GM12875 (cell line): ENCODE measurements around the gene CDC42BPG.
"Not testable (repeated sequence)": the region's sequence is repeated elsewhere in the genome, so short reads cannot be mapped to it uniquely, and the experiment has no call there.

Experiments
- H3K4me3 ChIP-seq: one replicate; pipeline ENCODE4 v1.5.1; 2011; ENCODE audit warnings: low read depth, low read length, control low read depth
- CTCF ChIP-seq: IDR thresholded peaks from 2 replicates; pipeline ENCODE4 v1.5.1; 2011; ENCODE audit warnings: low read depth, mild to moderate bottlenecking, control low read depth, inconsistent platforms, low read length, moderate library complexity, borderline replicate concordance; ENCODE audit not compliant: insufficient read depth

CDC42BPG gene

GRCh38 chr11:64851831-64852351 lies 7.4 kb upstream of the CDC42BPG start:
- H3K4me3 ChIP-seq, result no peak overlapping the region
- no peak for TF ChIP-seq CTCF

- peak overlapping the region; percentile 19 for H3K4me3 ChIP-seq
- TF ChIP-seq CTCF, result peak; percentile 56
Observed at GRCh38 chr11:64850979-64851567, 6.6 kb upstream of the CDC42BPG start.

- no peak overlapping the region for H3K4me3 ChIP-seq
- 0 out of 2 replicates have a peak, but pooled peaks have one; percentile 6 for TF ChIP-seq CTCF
Observed at GRCh38 chr11:64849598-64850356, 5.3 kb upstream of the CDC42BPG start.

- no peak overlapping the region for H3K4me3 ChIP-seq
- peak; percentile 22; the same call in 1 of the 2 replicates for TF ChIP-seq CTCF
Observed at GRCh38 chr11:64848826-64849597, 4.6 kb upstream of the CDC42BPG start.

GRCh38 chr11:64848214-64848825 lies 3.9 kb upstream of the CDC42BPG start:
- no peak for TF ChIP-seq CTCF

GRCh38 chr11:64846998-64847666 lies 2.7 kb upstream of the CDC42BPG start:
- H3K4me3 ChIP-seq, result no peak overlapping the region
- TF ChIP-seq CTCF, result peak; percentile 94

More at GRCh38 chr11:64848214-64848825, 3.9 kb upstream of the CDC42BPG start:
- no peak overlapping the region for H3K4me3 ChIP-seq

- H3K4me3 ChIP-seq, result not testable (repeated sequence)
Observed at GRCh38 chr11:64845776-64846129, 1.3 kb upstream of the CDC42BPG start.
